HT-29 (cell line): ENCODE results near the gene USP6. TPM values are rescaled to one million over a fixed set of nuclear protein-coding genes. Genes with fewer than 3 reads are reported as not detected.
"Not testable (repeated sequence)": the region's sequence is repeated elsewhere in the genome, so short reads cannot be mapped to it uniquely, and the experiment has no call there.

Experiments
- DNase-seq: peaks from one replicate; pipeline ENCODE4 v3.0.0-alpha.2; 2015; ENCODE audit warnings: low spot score
- total RNA-seq: library from RNA; depleted of rRNA; stranded (reverse); fragments of >200 nt; shearing (Covaris generic); gene quantifications from 2 replicates; pipeline ENCODE4 v1.2.3, GENCODE V29; 2014

Gene USP6
- total RNA-seq, 1 experiment from 2014 or later: not detected

DNA sequence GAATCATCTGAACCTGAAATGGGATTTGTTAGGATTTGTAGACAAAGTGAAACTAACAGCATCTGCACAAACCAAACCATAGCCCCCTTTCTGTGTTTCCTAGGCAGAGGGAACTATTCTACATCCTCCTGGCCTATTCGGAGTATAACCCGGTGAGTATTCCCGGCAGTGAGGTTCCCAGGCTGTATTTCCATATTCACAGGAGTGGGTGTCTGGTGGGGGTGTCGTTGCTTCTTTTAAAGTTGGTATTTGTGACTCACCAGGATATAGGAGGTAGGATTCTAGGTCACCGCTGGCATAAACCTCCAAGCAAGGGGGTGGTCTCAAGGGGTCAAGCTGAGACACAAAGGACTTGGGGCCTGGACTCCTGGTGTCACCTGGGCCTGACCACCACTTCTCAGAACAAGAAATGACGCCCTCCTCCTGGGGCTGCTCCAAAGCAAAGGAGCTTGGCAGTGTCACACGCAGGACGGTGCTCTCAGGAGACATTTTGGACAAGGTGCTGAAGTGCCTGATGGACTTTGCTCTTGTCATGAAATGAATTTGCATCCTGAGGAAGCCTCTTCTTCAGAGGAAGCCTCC is 19.4 kb downstream of the USP6 start:
- not testable (repeated sequence) for DNase-seq

DNA sequence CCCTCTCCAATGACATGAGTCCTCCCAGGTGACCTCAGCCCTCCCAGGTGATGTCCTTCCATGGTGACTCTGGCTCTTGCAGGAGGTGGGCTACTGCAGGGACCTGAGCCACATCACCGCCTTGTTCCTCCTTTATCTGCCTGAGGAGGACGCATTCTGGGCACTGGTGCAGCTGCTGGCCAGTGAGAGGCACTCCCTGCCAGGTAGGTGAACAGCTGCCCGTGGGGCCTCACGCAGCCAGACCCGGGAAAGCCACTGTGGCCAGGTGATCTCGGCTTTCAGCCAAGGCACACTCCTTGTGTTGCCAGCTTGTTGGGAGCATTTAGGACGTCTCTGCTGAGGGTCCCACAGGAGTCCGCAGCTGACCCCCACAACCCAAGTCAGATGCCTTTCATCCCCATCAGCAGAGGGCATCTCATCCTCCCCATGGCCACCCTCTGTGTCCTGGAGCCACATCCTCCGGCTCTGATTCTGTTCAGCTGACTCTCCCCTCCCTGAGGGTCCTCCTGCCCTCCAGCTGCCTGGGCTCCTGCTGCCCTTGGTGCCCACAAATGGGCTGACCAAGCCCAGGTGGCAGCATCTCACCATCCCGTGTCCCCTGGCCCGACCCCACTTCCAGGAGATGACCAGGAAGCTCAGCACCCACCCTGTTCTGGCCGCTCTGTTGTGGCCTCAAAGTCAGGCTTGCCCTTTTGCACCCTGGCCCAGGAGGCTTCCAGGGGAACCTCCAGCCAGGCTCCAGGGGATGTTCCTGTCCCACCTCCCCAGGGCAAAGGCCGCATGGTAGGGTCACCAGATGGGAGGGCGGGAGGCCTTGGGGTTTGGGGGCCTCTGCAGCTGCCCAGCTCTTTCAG is 20.1 kb downstream of the USP6 start:
- no peak for DNase-seq

- DNase-seq: not testable (repeated sequence)
These were observed 21.0 kb downstream of the USP6 start for GRCh38 chr17:5136580-5137412.

- DNase-seq: not testable (repeated sequence)
These were observed 21.8 kb downstream of the USP6 start for GRCh38 chr17:5137511-5138197.

DNA sequence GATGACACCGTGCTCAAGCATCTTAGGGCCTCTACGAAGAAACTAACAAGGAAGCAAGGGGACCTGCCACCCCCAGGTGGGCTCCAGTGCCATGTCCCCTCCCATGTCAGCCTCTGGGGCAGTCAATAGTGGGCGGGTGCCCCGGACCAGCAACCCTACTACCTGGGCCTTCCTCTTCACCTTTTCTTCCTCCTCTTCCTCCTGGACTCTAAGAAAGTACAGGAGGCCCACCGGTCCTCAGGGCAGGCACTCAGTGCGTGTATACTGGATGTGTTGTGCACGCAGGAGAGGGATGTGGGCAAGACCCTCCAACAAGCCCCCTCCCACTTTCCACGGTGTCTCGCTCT is 22.3 kb downstream of the USP6 start:
- not testable (repeated sequence) for DNase-seq

DNA sequence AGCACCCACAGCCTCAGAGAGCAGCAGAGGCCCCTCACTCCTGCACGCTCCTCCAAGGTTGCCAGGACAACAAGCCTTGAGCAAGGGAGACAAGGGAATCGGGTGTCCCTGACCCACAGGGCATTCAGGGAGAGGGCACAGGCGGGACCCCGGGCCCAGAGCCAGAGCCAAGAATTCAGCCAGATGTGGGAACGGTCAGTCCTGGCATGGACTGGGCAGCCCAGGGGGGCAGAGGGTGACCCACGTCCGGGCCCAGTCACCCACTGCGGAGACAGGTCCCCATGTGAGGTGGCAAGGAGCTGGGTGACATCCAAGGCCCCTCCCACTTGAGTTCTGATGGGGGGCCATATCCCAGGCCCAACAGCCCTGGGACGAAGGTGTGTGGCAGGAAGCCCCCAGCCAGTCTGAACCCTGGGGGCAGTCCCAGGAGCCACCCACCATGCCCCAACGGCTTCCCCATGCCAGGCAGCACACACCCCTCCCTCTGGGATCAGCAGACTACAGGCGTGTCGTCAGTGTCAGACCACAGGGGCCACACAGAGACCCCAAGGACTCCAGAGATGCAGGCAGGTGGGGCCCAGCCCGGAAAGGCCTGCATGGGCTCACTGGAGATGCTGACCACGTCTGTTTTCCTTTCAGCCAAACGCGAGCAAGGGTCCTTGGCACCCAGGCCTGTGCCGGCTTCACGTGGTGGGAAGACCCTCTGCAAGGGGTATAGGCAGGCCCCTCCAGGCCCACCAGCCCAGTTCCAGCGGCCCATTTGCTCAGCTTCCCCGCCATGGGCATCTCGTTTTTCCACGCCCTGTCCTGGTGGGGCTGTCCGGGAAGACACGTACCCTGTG is 23.0 kb downstream of the USP6 start:
- no peak for DNase-seq

GRCh38 chr17:5139458-5139732 is 23.6 kb downstream of the USP6 start:
- no peak for DNase-seq

DNA sequence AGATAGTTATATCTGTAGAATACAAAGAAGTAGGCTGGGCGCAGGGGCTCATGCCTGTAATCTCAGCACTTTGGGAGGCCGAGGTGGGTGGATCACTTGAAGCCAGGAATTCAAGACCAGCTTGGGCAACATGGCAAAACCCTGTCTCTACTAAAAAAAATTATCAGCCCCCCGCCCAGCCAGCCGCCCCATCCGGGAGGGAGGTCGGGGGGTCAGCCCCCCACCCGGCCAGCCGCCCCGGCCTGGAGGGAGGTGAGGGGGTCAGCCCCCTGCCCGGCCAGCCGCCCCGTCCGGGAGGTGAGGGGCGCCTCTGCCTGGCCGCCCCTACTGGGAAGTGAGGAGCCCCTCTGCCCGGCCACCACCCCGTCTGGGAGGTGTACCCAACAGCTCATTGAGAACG is 27.0 kb downstream of the USP6 start:
- DNase-seq: not testable (repeated sequence)

GRCh38 chr17:5146122-5146521 is 30.3 kb downstream of the USP6 start:
- not testable (repeated sequence) for DNase-seq

DNA sequence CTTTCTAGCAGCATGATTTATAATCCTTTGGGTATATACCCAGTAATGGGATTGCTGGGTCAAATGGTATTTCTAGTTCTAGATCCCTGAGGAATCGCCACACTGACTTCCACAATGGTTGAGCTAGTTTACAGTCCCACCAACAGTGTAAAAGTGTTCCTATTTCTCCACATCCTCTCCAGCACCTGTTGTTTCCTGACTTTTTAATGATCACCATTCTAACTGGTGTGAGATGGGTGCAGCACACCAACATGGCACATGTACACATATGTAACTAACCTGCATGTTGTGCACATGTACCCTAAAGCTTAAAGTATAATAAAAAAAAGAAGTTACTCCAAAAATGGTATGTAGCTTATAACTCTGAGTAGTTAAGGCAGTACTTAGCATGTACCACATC is 44.9 kb downstream of the USP6 start:
- DNase-seq: not testable (repeated sequence)

GRCh38 chr17:5161793-5162192 is 46.0 kb downstream of the USP6 start:
- DNase-seq: not testable (repeated sequence)

- no peak for DNase-seq
These were observed 48.6 kb downstream of the USP6 start for GRCh38 chr17:5164436-5164835.

- peak; percentile 31 for DNase-seq
These were observed 50.1 kb downstream of the USP6 start for GRCh38 chr17:5165791-5166564.

DNA sequence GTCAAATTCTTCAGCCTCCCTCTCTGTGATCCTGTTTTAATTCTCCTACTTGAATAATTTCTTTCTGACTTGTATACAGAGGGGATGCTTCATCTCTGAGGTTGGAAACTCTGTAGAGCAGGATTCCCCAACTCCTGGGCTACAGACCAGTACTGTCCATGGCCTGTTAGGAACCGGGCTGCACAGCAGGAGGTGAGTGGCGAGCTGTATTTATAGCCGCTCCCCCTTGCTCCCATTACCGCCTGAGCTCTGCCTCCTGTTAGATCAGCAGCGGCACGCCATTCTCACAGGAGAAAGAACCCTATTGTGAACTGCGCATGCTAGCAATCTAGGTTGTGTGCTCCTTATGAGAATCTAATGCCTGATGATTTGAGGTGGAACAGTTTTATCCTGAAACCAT is 59.2 kb downstream of the USP6 start:
- DNase-seq: not testable (repeated sequence)

DNA sequence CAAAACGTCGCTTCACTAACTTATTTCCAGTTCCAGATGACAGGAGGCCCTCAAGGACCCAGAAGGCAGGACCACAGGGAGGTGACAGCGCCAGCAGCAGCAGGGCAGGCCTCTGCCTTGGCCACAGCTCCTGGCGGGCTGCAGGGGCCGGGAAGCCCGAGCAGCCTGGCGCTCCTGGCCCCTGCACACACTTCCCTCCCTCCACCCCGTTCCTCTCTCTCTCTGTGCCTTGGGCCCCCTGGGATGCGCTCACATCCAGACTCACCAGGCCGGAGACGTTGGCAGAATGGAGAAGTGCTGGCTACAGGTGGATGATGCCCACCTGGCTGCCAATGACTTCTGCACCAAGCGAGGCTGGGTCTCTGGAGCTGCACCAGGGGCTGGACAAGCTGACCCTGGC is 63.2 kb downstream of the USP6 start:
- DNase-seq: no peak

DNA sequence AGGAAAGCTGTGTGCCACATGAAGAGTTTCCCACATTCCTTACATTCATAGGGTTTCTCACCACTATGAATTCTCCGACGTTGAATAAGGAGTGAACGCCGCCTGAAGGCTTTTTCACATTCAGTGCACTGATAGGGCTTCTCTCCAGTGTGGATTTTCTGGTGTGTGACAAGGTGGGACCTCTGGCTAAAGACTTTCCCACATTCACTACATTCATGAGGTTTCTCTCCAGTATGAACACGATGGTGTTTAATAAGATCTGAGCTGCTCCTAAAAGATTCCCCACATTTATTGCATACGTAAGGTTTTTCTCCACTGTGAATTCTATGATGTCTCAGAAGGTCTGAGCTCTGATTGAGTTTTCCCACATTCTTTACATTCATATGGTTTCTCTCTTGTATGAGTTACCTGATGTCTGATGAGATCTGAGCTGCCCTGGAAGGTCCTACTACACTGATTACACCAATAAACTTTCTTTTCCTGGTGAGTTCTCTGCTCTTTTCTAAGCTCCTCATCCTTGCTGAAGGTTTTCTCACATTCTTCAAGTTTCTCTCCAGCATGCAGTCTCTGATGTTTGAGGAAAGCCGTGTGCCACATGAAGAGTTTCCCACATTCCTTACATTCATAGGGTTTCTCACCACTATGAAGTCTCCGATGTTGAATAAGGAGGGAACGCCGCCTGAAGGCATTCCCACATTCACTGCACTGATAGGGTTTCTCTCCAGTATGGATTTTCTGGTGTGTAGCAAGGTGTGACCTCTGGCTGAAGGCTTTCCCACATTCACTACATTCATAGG is 65.9 kb downstream of the USP6 start:
- DNase-seq: no peak

- no peak for DNase-seq
These were observed 67.0 kb downstream of the USP6 start for GRCh38 chr17:5182597-5183409.

- DNase-seq: no peak
These were observed 67.6 kb downstream of the USP6 start for GRCh38 chr17:5183410-5183793.

- no peak for DNase-seq
These were observed 68.5 kb downstream of the USP6 start for GRCh38 chr17:5184288-5184687.
